GM23248 (cell line): Measurements from ENCODE around the gene CTIF. TPM values are rescaled to one million over a fixed set of nuclear protein-coding genes. Genes with fewer than 3 reads are reported as not detected.

Source experiments
- DNase-seq: peaks from one replicate; pipeline ENCODE4 v3.0.0-alpha.2; 2015
- H2AFZ ChIP-seq: fragments of 200-600 bp; sonication (generic); 2 replicates; pipeline ENCODE4 v1.6.1; 2016; ENCODE audit warnings: antibody characterized with exemption
- H3F3A ChIP-seq: fragments of 200-600 bp; sonication (generic); 2 replicates; pipeline ENCODE4 v1.6.1; 2016; ENCODE audit warnings: mild to moderate bottlenecking, antibody characterized with exemption, mixed run types; ENCODE audit not compliant: insufficient read depth
- H3K27ac ChIP-seq: fragments of 200-600 bp; sonication (generic); 2 replicates; pipeline ENCODE4 v1.5.1; 2016; ENCODE audit warnings: mild to moderate bottlenecking
- H3K27me3 ChIP-seq: fragments of 200-600 bp; sonication (generic); replicated peaks from 2 replicates; pipeline ENCODE4 v1.6.1; 2016; ENCODE audit warnings: mild to moderate bottlenecking; ENCODE audit not compliant: insufficient read depth
- H3K36me3 ChIP-seq: fragments of 200-600 bp; sonication (generic); 2 replicates; pipeline ENCODE4 v1.6.1; 2016; ENCODE audit warnings: low read depth, mild to moderate bottlenecking
- H3K4me1 ChIP-seq: fragments of 200-600 bp; sonication (generic); 2 replicates; pipeline ENCODE4 v1.6.1; 2016; ENCODE audit warnings: mild to moderate bottlenecking; ENCODE audit not compliant: insufficient read depth
- H3K4me2 ChIP-seq: fragments of 200-600 bp; sonication (generic); one replicate; pipeline ENCODE4 v1.6.1; 2016; ENCODE audit warnings: mild to moderate bottlenecking; ENCODE audit not compliant: unreplicated experiment
- H3K4me3 ChIP-seq: fragments of 200-600 bp; sonication (generic); 2 replicates; pipeline ENCODE4 v1.5.1; 2016; ENCODE audit warnings: mild to moderate bottlenecking
- H3K79me2 ChIP-seq: fragments of 200-600 bp; sonication (generic); 2 replicates; pipeline ENCODE4 v1.6.1; 2016; ENCODE audit warnings: mild to moderate bottlenecking; ENCODE audit not compliant: insufficient read depth
- H3K9ac ChIP-seq: fragments of 200-600 bp; sonication (generic); 2 replicates; pipeline ENCODE4 v1.6.1; 2016; ENCODE audit warnings: mild to moderate bottlenecking
- H3K9me2 ChIP-seq: fragments of 200-600 bp; sonication (generic); 2 replicates; pipeline ENCODE4 v1.6.1; 2016; ENCODE audit warnings: mixed run types, mild to moderate bottlenecking, moderate library complexity; ENCODE audit not compliant: insufficient read depth
- H3K9me3 ChIP-seq: fragments of 200-600 bp; sonication (generic); one replicate; pipeline ENCODE4 v1.6.1; 2017; ENCODE audit warnings: low read depth
- H4K20me1 ChIP-seq: fragments of 200-600 bp; sonication (generic); 2 replicates; pipeline ENCODE4 v1.6.0; 2016; ENCODE audit not compliant: insufficient read depth
- EZH2 ChIP-seq: fragments of 200-600 bp; sonication (generic); IDR thresholded peaks from 2 replicates; pipeline ENCODE4 v1.6.1; 2018; ENCODE audit warnings: antibody characterized with exemption, mild to moderate bottlenecking; ENCODE audit not compliant: insufficient read depth, poor library complexity, severe bottlenecking
- EZH2phosphoT487 ChIP-seq: fragments of 200-600 bp; sonication (generic); IDR thresholded peaks from 2 replicates; pipeline ENCODE4 v1.6.1; 2018; ENCODE audit warnings: antibody characterized with exemption, moderate library complexity, mild to moderate bottlenecking, low read depth; ENCODE audit not compliant: insufficient read depth
- WGBS, 2 experiments: methylation state at CpG; one replicate each; pipeline ENCODE4 v1.1.6; 2015 to 2017; ENCODE audit warnings: low lambda C conversion rate in 2 of 2, low coverage in 1 of 2; ENCODE audit errors: missing lambda C conversion rate in 2 of 2; 5-methylcytosine and 5-hydroxymethylcytosine counted together
- in situ Hi-C: fragments of 300-500 bp; cut with MboI; formaldehyde crosslinking; loops from 2 replicates; pipeline ENCODE4 v1.15.0; 2020
- polyA plus RNA-seq: library from polyadenylated mRNA; unstranded; fragments of >200 nt; fragmentation: Nextera tagmentation; extraction: Ambion mirVana; gene quantifications from 2 replicates; pipeline ENCODE4 v1.2.1, GENCODE V29; 2016
- total RNA-seq: library from RNA; depleted of rRNA; stranded (reverse); fragments of >200 nt; shearing (Covaris generic); gene quantifications from 2 replicates; pipeline ENCODE4 v1.2.3, GENCODE V29; 2014

The CTIF gene
- total and polyA plus RNA-seq, 2 experiments from 2014 or later: 21.5 to 46.8 TPM

DNA sequence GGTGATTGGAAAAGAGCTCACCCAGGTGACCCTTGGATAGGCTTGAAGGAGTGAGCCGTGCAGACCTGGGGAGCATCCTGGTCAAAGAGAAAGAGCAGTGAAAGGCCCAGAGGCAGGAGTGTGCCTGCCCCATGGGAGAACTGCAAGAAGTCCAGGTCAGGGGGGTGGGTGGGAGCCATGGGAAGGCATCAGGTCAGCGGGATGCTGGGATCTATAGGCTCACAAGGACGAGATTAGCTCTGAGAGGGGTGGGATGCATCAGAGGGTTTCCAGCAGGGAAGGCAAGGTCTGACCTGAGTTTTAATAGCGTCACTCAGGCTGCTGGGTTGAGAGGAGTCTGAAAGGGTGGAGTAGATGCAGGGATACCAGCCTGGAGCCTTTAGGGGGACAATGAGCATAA is 253.3 kb downstream of the CTIF start:
- Histone ChIP-seq H3K4me1 (0 out of 2 replicates have a peak, but pooled peaks cover 4% of the 10 kb centered on the region), H3K79me2 (peaks cover 20% of the 10 kb centered on the region; the same call in 1 of the 2 replicates), H3K4me2 (no peak overlapping the region), H4K20me1 (0 out of 2 replicates have a peak, but pooled peaks cover 3% of the 10 kb centered on the region), H3K36me3 (peaks cover 19% of the 10 kb centered on the region; the same call in 1 of the 2 replicates), H3K27ac (no peak overlapping the region), H3K9me3 (no peaks in the 10 kb centered on the region), H3K9me2 (no peaks in the 10 kb centered on the region), H2AFZ (no peak overlapping the region), H3F3A (no peaks in the 10 kb centered on the region), H3K9ac (no peak overlapping the region), H3K4me3 (no peak overlapping the region), H3K27me3 (no peaks in the 10 kb centered on the region)
- in situ Hi-C loops: no loop called here
- TF ChIP-seq EZH2 (no peak), EZH2phosphoT487 (no peak)
- 97 to 100% methylated on average over 4 of the region's 4 CpGs for WGBS, 2 experiments
- no peak for DNase-seq

GRCh38 chr18:48792611-48793380 is 254.0 kb downstream of the CTIF start:
- Histone ChIP-seq H2AFZ (no peak overlapping the region), H3K4me2 (no peak overlapping the region), H3K27me3 (no peaks in the 10 kb centered on the region), H4K20me1 (0 out of 2 replicates have a peak, but pooled peaks cover 3% of the 10 kb centered on the region), H3K79me2 (peaks cover 14% of the 10 kb centered on the region; the same call in 1 of the 2 replicates), H3K9me2 (no peaks in the 10 kb centered on the region), H3K4me3 (no peak overlapping the region), H3K4me1 (0 out of 2 replicates have a peak, but pooled peaks cover under 1% of the 10 kb centered on the region), H3K27ac (no peak overlapping the region), H3K9me3 (no peaks in the 10 kb centered on the region), H3K9ac (no peak overlapping the region), H3K36me3 (peaks cover 19% of the 10 kb centered on the region; the same call in 1 of the 2 replicates), H3F3A (no peaks in the 10 kb centered on the region)
- WGBS, 2 experiments: 92 to 98% methylated on average over 4 of the region's 4 CpGs
- no peak for DNase-seq
- TF ChIP-seq EZH2 (no peak), EZH2phosphoT487 (no peak)
- in situ Hi-C loops: no loop called here

- Histone ChIP-seq H3K9me3 (no peaks in the 10 kb centered on the region), H3K36me3 (peaks cover 13% of the 10 kb centered on the region; the same call in 1 of the 2 replicates), H3K27me3 (no peaks in the 10 kb centered on the region), H3K4me1 (no peaks in the 10 kb centered on the region), H3K9ac (no peak overlapping the region), H2AFZ (no peak overlapping the region), H4K20me1 (no peaks in the 10 kb centered on the region), H3K4me2 (no peak overlapping the region), H3K4me3 (no peak overlapping the region), H3F3A (no peaks in the 10 kb centered on the region), H3K79me2 (peaks cover 6% of the 10 kb centered on the region; the same call in 1 of the 2 replicates), H3K9me2 (no peaks in the 10 kb centered on the region), H3K27ac (no peak overlapping the region)
- WGBS, 2 experiments: 84 to 87% methylated on average over 10 of the region's 10 CpGs
- in situ Hi-C loops: no loop called here
- DNase-seq: no peak
- TF ChIP-seq EZH2phosphoT487 (no peak), EZH2 (no peak)
These were observed 255.6 kb downstream of the CTIF start for GRCh38 chr18:48794251-48794970.

GRCh38 chr18:48795696-48796095 is 256.9 kb downstream of the CTIF start:
- H3K27ac ChIP-seq: no peak overlapping the region
- no peak for TF ChIP-seq EZH2phosphoT487
- TF ChIP-seq EZH2: no peak
- H3F3A ChIP-seq: peaks cover under 1% of the 10 kb centered on the region; the same call in 1 of the 2 replicates
- peaks cover 6% of the 10 kb centered on the region; the same call in 1 of the 2 replicates for H3K79me2 ChIP-seq
- WGBS, 2 experiments: 89% methylated on average over 4 of the region's 4 CpGs
- no peaks in the 10 kb centered on the region for H3K9me3 ChIP-seq
- H3K9ac ChIP-seq: no peak overlapping the region
- no peak overlapping the region for H3K4me2 ChIP-seq
- peaks cover under 1% of the 10 kb centered on the region; the same call in 1 of the 2 replicates for H3K4me1 ChIP-seq
- in situ Hi-C loops: no loop called here
- no peaks in the 10 kb centered on the region for H3K9me2 ChIP-seq
- no peaks in the 10 kb centered on the region for H4K20me1 ChIP-seq
- peaks cover 10% of the 10 kb centered on the region; the same call in 1 of the 2 replicates for H3K36me3 ChIP-seq
- H3K27me3 ChIP-seq: no peaks in the 10 kb centered on the region
- H2AFZ ChIP-seq: no peak overlapping the region
- H3K4me3 ChIP-seq: no peak overlapping the region
- no peak for DNase-seq
